Stimulated activated CD4-positive, alpha-beta T cell treated with anti-CD3 and anti-CD28 coated beads, Interleukin-12 subunit alpha, Interleukin-12 subunit beta, amount 100 ng/mL, for 4 hours (primary cell): ENCODE results near the gene SMPD3.
"Not testable (repeated sequence)": the region's sequence is repeated elsewhere in the genome, so short reads cannot be mapped to it uniquely, and the experiment has no call there.

Experiments
- DNase-seq: peaks from one replicate; pipeline ENCODE4 v3.0.0-alpha.2; 2020

The SMPD3 gene

DNA sequence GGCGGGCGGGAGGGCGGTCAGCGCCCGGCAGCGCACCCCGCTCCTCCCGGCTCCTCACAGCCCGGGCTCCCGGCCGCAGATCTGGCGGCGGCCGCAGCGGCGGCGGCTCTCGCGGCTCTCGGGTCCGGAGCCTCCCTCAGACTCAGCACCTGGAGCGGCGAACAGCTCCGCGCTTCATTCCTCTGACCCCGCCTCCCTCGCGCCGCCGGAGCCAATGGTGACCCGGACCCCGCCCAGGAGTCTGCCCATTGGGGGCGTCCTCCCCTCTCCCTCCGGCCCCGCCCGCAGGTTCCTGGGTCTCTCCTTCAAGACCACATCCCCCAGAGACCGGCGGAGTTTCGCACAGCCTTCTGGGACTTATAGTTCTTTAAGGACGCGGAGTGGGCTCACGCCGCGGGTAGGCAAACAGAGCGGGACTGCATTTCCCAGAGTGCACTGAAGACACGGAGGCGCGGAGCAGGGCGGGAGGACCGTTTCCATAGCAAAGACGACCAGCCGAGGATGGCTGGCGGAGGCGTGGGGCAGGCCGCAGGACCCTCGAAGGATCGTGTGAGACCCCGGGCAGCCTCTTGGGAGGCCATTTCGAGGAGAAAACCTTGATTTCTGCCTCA lies at the start of gene SMPD3:
Gene SMPD3 (minus strand): TSS at position 149 of the 611 bp plus-strand sequence. CDS start 76,327 bp downstream, outside the sequence.
- peak; percentile 97 for DNase-seq

DNA sequence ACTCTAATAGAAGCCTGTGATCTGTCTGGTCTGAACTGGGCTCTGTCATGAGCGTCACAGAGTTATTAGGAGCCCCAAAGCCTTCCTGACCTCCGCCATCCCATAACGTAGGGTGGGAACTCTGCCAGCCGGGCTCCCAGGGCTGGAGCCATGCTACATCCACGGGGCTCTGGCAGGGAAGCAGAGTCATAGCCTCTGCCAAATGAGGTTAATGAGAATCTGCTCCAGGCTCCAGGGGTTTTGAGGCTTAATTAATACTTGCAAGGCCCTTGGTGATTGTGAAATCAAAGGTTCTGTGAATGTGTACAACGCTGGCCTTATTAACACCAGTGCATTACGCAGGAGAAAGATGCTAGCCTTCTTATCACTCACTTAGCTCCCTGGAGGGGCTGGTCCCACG lies 48.4 kb upstream of the SMPD3 start:
- no peak for DNase-seq

DNA sequence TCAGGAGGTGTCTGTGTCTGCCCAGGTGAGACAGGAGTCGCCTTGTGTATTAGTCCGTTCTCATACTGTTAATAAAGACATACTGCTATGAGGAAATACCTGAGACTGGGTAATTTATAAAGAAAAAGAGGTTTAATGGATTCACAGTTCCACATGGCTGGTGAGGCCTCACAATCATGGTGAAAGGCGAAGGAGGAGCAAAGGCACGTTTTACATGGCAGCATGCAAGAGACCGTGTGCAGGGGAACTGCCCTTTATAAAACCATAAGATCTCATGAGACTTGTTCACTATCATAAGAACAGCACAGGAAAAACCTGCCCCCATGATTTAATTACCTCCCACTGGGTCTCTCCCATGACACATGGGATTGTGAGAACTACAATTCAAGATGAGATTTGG lies 46.0 kb upstream of the SMPD3 start:
- not testable (repeated sequence) for DNase-seq

DNA sequence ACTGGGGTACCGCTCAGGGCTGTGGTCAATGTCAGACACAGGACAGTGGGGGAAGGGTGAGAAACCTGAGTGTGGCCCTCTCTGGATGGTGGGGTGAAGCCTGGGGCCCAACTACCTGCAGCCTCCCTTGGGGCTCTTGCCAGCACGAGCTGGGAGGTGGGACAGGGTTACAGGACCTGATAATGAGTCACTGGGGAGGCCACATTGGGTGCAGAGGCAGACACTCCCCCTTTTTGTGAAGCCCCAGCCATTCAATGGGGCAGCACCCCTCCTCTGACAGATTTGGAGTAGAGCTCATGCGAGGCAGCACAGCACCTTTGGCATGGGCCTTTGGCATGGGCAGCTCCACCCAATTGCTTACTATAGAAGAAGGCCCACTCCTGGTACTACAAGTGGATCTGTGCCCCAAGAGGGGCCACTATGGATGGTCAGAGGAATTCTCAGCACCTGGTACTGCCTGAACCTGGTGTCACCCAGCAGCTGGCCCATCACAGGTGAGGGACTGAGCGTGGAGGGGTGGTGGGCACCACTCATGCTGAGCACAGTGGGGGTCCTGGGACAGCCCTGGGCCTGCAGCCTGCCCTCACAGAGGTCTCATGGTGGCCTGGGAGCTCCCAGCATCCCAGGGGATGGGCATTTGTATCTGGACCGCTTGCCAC lies 45.2 kb upstream of the SMPD3 start:
- DNase-seq = no peak

DNA sequence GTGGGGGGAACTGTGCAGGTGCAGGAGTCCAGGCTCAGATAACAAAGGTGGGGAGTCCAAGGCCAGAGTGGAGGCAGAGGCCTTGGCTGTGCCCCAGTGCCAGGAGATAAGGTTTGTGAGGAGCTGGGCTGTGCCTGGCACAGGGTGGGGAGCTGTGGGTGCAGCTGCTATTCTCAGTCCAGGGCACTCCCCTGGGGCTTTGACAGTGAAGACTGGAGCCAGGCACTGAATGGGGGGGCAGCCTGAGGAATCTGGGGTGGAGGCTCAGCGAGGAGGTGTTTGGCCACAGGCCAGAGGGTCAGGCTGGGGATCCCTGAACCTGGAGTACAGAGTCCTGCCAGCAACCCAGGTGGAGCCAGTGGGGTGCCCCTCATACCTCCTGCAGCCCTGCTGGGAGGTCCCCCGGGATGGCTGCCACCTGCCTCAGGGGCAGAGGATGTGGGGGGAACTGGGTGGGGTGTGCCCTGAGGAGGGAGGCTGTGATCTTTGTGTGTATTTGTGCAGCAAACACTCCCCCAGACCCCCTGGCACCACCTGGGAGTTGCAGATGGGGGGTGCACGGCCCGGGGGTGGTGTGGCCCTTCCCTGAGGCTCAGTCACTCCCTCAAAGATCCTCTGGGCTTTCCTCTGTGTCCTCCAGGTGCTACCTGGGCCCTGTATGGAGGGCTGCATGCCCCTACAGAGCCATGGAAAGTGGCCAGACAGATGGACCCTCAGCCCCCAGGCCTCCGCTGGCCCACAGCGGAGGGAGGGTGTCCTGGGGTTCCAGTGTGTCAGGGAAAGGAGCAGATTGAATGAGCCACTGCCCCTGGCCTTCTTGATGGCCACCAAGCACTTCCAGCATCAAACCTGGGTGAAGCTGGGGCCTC lies 44.5 kb upstream of the SMPD3 start:
- no peak for DNase-seq

DNA sequence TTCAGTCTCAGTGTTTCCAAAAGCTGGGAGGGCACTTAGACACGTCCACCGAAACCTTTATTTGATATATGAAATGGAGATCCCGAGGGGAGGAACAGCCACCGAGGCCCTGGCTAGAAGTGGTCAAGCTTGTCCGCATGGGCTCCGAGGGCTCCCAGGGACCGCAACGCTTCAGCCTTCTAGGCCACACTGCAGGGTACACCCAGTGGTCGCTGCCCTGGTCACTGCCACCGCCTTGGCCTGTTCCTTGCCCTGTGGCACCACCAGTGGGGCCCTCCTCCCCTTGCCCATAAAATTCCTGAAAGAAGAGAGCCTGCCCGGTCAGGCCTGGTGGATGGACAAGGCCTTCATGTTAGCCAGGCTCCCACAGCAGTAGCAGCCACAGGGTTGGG lies 43.8 kb upstream of the SMPD3 start:
- DNase-seq = no peak

DNA sequence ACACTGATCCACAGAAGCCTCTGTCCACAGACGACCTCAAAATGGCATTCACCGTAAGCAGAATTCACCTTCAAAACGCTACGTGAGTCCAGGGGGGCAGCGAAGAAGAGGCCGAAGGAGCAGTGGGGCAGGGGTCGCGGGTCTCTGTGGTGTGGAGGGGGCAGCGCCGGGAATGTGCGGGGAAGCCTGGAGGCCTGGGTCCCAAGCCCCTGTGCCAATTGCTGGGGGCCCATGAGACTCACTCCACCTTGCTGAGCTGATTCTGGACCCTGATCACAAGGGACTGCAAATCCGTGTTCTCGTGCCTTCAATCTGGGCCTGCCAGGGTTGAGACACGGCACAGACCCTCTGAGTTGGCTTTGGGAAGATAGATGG lies 43.3 kb upstream of the SMPD3 start:
- DNase-seq = no peak

DNA sequence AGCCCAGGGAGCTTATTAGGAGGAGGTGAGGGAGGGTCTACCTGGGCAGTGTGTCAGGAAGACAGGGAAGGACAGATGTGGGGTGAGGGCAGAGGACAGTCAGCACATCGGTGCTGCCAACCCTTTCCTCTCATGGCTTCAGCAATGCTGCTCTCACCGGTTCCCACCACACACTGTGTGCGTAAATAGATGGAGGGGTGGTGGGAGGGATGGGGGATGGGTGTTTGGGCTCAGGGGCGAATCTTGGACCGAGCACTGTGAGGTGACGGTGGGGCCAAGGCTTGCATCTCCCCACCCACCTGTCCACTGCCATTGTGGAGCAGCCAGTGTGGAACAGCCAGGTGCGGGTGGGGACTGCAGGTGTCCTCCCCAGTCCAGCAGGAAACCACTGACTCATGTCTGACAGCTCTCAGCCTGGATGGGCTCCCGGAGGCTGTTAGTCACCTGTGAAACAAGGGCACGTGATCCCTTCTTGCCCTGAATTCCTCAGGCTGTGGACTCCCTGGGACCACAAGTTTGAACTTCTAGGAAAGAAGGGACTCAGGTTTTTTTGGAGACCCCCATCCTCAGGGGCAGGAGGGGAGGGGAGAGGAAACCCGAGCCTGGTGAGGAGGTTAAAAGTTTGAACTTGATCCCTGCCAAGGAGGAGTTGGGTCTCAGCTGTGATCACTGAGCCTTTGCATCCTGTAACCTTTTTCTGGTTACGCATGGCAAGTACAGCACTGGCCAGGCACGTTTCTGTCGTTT lies 42.7 kb upstream of the SMPD3 start:
- DNase-seq = no peak

DNA sequence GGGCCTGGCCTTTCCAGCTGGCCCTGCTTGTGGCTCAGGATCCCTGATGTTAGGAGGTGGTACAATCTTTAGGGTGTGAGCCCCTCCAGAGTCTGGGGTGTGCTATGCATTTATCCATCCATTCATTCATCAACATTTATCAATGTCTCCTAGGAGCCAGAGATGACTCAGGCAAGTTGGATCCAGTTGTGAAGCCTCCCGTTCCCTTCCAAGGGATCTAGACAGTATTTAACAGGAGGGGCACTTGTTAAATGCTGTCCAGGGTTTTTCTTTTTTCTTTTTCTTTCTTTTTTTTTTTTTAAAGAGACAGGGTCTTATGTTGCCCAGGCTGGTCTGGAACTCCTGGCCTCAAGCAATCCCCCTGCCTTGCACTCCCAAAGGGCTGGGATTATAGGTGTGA lies 42.0 kb upstream of the SMPD3 start:
- no peak for DNase-seq

DNA sequence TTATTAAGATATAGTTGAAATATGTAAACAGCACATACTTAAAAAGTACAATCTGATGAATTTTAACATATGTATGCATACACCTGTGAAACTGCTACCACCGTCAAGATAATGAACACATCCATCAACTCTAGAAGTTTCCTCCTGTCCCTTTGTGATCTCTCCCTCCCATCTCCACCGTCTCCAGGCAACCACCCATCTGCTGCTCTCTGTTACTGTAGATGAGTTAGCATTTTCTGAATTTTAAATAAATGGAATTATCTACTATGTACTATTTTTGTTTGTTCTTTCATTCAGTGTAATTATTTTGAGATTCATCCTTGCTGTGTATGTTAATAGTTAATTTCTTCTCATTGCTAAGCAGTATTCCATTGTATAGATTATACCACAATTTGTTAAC lies 40.2 kb upstream of the SMPD3 start:
- no peak for DNase-seq

DNA sequence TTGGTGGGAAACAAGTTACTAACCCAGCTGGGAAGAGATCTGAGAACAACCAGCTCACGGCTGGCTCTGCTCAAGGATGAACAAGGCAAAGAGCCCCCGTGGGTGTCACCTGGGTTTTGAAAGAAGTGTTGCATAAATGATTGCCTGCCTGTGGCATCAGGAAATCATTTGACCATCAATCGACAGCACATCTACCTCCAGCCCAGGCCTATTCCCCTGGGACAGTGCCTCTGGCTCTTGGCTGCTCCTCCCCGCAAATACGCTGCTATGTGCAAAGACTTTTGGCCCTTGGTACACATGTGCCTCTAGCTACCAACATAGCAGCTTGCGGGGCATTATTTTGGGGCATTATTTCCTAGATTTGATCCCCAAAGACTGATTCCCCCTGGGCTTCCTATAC lies 39.4 kb upstream of the SMPD3 start:
- no peak for DNase-seq

DNA sequence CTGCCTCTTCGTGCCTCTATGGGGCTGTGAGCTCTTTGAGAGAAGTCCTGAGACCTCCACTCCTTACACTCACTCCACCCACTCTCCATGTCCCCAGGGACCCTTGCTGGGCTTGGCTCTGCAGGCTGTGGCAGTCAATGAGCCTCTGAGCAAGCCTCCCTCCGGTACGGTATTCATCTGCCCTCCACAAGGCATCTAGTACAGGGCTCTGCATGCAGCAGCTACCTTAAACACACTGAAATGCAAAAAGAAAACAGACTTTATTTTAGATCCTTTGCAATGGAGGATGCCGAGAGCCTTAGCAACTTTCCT lies 38.9 kb upstream of the SMPD3 start:
- no peak for DNase-seq

DNA sequence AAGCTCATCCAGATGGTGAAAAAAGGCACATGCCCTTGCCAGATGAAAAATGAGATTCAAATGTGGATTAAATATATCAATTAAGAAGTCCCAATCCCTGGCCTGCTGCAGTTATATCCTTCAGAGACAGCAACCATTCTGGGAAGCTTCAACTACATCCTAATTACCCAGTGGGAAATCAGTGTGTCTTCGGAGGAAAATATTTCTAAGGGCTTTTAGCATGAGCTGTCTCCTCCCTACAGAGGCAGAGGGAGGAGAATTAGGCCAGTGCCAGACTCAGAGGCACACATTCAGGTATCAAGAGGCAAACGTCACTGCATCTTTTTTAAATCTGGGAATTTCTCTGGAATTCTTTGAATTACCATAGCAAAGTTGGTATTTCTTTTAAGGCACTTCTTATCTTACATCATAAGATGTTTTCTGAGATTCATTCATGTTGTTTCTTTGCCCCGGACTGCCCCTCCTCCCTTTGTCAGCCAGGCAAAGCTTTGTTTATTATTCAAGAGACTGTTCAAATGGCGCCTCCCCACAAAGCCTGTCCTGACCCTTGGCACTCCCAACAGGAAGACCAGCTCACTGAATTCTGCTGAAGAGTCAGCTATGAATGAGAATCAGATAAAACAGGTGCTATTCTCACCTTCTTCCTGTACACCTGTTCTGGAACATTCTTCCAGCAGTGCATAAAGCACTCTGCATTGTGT lies 38.3 kb upstream of the SMPD3 start:
- no peak for DNase-seq

DNA sequence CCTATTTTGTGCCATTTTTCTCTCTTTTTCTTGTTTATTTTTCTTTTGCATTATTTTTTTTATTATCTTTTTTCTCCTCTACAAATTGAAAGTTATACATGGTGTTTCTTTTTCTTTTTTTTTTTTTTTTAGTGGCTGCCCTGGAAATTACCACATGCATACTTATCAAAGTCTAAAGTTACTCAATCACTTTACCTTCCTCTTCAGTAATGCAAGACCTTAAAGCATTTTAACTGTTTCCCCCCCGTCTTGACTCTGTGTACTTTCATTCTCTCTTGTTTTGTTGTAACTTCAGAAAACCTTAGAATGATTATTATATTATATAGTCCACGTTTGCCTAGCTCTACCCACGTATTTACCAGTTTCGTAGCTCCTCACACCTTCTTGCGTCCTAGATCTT lies 33.3 kb upstream of the SMPD3 start:
- DNase-seq = no peak

DNA sequence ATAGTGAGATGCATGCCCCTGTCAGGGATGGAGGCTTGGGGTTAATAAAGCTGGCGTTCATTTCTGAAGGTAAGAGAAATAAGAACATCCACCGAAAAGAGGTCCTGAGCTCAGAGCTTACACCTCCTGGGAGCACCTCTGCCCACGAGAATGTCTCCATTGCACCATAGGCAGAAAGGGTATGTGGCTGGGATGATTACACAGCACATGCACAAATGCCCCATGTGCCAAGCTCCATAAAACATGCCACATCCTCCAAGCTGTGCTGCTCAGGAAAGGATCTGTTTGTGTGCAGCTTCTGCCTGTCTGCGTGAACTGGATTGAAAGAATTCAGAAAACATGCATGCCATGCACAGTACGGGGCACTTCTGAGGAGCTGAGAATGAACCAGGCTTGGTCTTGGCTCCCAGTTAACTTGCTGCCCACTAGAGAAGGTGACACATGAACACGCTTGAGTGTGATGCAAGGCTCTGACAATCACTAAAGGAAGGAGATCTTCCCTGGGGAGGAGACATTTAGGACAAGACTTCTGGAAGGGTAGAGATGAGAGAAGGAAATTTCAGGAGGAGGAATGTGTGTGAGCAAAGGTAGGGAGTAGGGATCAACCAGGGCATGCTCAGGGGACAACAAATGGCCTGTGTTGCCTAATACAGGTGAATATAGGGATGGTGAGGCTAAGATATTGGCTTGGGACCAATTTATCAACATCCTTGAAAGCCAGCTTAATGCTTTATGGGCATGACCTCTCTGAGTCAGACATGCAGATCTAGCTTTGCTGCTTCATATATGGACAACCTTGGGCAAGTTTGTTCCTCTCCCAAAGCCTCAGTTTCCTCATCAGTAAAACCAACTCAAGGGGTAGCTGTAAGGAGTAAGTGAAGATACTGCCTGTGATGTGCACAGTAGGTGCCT lies 32.0 kb upstream of the SMPD3 start:
- no peak for DNase-seq

DNA sequence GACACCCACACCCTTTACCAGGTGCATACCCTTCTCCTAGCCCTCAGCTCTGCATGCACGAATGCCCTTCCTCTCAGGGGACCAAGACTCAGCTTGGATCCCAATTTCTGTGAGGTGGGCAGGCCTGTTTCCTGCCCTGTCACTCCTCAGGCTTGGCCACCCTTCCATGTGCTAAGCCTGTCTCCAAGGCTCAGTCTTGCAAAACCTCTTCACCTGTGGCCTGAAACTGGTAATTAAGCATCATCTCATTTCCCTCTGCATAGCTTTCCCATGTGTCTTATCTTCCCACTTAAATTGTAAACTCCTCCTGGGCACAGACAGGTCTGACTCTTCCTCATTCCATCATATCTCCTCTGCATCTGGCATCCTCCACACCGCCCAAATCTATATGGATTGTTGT lies 31.0 kb upstream of the SMPD3 start:
- no peak for DNase-seq

DNA sequence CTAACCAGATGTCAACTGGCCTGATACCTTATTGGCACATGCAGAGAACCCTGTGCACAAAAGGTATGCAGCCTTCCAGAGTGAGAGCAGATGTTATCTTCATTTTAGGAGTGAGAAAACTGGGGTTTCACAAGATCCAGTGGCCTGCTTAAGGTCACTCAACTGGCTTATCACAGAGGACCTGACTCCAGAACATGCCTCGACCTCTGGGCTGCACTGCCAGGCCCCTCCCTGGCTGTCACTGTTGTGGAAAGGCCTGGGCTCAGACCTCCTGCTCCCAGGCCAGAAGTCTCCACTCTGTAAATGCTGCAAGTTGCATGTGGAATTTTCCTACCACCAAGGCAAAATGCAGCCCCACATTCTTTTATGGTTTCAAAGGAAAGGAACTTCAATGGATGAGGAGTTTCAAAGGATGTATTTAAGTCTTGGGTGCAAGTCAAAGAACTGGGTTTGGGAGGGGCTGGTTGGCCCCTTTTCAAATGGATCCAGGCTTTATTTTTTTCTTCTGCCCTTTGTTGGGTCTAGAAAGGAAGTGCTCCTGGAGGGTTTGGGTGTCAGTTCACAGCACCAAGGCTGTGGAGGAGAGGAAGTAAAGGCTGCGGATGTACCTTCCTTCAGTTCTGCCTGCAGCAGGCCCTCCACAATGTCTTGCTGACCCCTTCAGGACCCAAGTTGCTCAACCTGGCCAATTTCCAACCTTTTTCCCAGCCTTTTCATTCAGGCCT lies 30.4 kb upstream of the SMPD3 start:
- DNase-seq = no peak

DNA sequence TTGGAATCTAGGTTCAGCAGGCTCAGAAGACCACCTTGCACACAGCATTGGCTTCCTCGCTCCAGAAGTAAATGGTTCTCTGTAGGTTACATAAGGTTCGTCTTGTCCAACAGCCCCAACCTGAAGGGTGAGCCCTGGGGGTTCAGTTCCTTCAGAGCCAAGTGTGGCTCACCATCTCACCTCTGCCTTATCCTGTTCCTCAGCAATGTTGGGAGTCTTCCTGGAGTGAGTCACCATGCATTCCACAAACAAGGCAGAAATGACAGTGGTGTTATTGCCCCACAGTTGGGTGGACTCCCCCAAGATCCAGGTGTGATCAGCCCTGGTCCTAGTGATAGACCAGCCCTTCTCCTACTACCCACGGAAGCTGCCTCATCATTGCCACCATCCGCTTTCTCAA lies 26.8 kb upstream of the SMPD3 start:
- no peak for DNase-seq

DNA sequence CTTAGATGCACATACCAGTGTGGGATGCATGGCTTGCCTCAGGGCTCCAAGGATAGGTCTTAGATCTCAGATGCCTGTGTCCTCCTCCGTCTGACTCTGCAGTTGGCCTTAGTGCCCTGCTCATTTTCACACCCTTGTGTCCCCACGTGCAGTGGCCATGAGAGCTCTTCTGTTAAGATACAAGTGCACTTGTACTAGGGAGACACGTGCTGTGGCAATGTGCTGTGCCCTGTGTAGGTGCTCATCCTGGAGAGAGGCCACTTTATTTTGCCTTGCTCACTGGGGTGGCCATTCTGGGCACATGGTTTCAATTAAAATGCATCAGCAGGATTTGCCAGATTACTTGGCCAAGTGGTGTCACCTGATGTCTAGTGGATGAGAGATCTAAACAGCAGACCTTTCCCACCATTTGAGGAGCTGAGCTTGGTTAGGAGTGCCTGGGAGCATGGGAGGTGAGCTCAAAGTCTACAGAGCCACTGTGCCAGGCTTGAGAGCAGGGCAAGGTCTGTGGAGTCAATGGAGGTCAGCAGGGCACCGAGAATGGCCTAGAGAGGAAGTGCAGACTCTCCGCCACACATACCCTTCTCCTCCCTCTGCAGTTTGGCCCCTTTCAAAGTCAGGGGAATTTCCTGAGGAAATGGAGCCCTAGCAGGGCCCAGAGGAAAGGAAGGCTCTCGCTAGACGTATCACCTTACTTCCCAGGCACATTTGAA lies 25.2 kb upstream of the SMPD3 start:
- DNase-seq = no peak

DNA sequence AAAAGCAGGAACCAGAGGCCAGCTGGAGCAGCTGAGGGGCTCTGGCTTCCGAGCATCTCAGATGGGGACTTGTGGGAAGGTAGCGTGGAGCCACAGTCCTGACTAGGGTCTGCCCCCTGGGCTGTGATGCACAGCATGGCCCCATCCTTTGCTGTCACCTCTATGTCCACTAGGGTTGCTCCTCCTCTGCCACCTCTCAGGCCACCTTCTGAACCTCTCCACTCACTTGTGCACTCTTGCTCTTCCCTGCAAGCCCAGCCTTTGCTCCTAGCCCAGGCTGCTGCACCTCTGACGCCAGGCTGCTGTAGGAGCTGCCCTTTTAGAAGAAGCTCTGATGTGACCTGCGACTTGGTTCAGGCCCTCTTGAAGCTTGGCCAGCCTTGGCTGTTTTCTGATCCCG lies 24.3 kb upstream of the SMPD3 start:
- DNase-seq = no peak
